Measurements from ENCODE around the gene ITGA6.

ITGA6 gene

GRCh38 chr2:172489681-172490080 lies 62.3 kb downstream of the ITGA6 start:
- H4K8ac ChIP-seq (ENCODE audit: low read length), result no peak overlapping the region

GRCh38 chr2:172496160-172496608 lies 68.8 kb downstream of the ITGA6 start:
- Histone ChIP-seq H3K27me3 (ENCODE audit: control insufficient read depth in 1 of 2, insufficient read depth in 1 of 2, low read length in 2 of 2) (peaks cover 0 to 4% of the 10 kb centered on the region in 2 experiments), H2BK15ac (ENCODE audit: low read depth, poor library complexity, severe bottlenecking) (no peak overlapping the region), H3K4me2 (ENCODE audit: low read length, poor library complexity, severe bottlenecking) (no peak overlapping the region), H3K9me3 (ENCODE audit: control insufficient read depth, low read length) (no peaks in the 10 kb centered on the region), H3K18ac (ENCODE audit: low read depth in 1 of 2, low read length in 2 of 2) (no peak overlapping the region), H3K36me3 (ENCODE audit: control insufficient read depth in 1 of 2, insufficient read depth in 2 of 2, low read depth in 1 of 2, low read length in 2 of 2) (peaks cover 0 to 3% of the 10 kb centered on the region in 2 experiments), H3K27ac (ENCODE audit: low read length, poor library complexity, severe bottlenecking) (no peak overlapping the region), H2BK120ac (ENCODE audit: low read depth, low read length) (no peak overlapping the region), H3K4me1 (ENCODE audit: control insufficient read depth, insufficient read depth, low read depth, low read length) (no peaks in the 10 kb centered on the region), H2AK5ac (ENCODE audit: low read length, severe bottlenecking) (no peak overlapping the region), H2BK12ac (ENCODE audit: low read length in 2 of 2) (no peak overlapping the region), H4K91ac (ENCODE audit: low read length) (no peak overlapping the region), H4K8ac (ENCODE audit: low read length) (no peak overlapping the region), H3K4me3 (ENCODE audit: insufficient read depth in 1 of 2, low read depth in 1 of 2, low read length in 2 of 2) (no peak overlapping the region), H3K9ac (ENCODE audit: low read length) (no peak overlapping the region), H2BK5ac (ENCODE audit: low read depth, low read length, poor library complexity, severe bottlenecking) (no peak overlapping the region), H2AFZ (ENCODE audit: low read depth, low read length) (no peak overlapping the region), H3K4ac (ENCODE audit: low read depth in 1 of 2, low read length in 2 of 2) (no peak overlapping the region), H3K23ac (ENCODE audit: low read length in 2 of 2) (no peak overlapping the region), H3K14ac (ENCODE audit: low read length in 2 of 2) (no peak overlapping the region), H3K79me1 (replicated peaks; ENCODE audit: low read length, poor library complexity, severe bottlenecking) (no peaks in the 10 kb centered on the region)
- DNase-seq, result no peak
- WGBS, result 78% methylated on average over 3 of the region's 3 CpGs

More at GRCh38 chr2:172489681-172490080, 62.3 kb downstream of the ITGA6 start:
- no peak overlapping the region for H3K23ac ChIP-seq (ENCODE audit: low read length in 2 of 2)
- no peak overlapping the region for H3K14ac ChIP-seq (ENCODE audit: low read length in 2 of 2)
- no peak overlapping the region for H2AFZ ChIP-seq (ENCODE audit: low read depth, low read length)
- peaks cover 0 to 7% of the 10 kb centered on the region in 2 experiments for H3K36me3 ChIP-seq (ENCODE audit: control insufficient read depth in 1 of 2, insufficient read depth in 2 of 2, low read depth in 1 of 2, low read length in 2 of 2)
- no peak overlapping the region for H3K18ac ChIP-seq (ENCODE audit: low read depth in 1 of 2, low read length in 2 of 2)
- no peak overlapping the region for H2BK120ac ChIP-seq (ENCODE audit: low read depth, low read length)
- H3K27me3 ChIP-seq (ENCODE audit: control insufficient read depth in 1 of 2, insufficient read depth in 1 of 2, low read length in 2 of 2), result no peaks in the 10 kb centered on the region
- H2AK5ac ChIP-seq (ENCODE audit: low read length, severe bottlenecking), result no peak overlapping the region
- no peaks in the 10 kb centered on the region for H3K4me1 ChIP-seq (ENCODE audit: control insufficient read depth, insufficient read depth, low read depth, low read length)
- H3K27ac ChIP-seq (ENCODE audit: low read length, poor library complexity, severe bottlenecking), result no peak overlapping the region
- no peaks in the 10 kb centered on the region for H3K79me1 ChIP-seq (replicated peaks; ENCODE audit: low read length, poor library complexity, severe bottlenecking)
- H3K4me3 ChIP-seq (ENCODE audit: insufficient read depth in 1 of 2, low read depth in 1 of 2, low read length in 2 of 2), result no peak overlapping the region
- H2BK5ac ChIP-seq (ENCODE audit: low read depth, low read length, poor library complexity, severe bottlenecking), result no peak overlapping the region
- DNase-seq, result no peak
- no peak overlapping the region for H3K4me2 ChIP-seq (ENCODE audit: low read length, poor library complexity, severe bottlenecking)
- H2BK15ac ChIP-seq (ENCODE audit: low read depth, poor library complexity, severe bottlenecking), result no peak overlapping the region
- no peak overlapping the region for H4K91ac ChIP-seq (ENCODE audit: low read length)
- no peaks in the 10 kb centered on the region for H3K9me3 ChIP-seq (ENCODE audit: control insufficient read depth, low read length)
- H3K4ac ChIP-seq (ENCODE audit: low read depth in 1 of 2, low read length in 2 of 2), result no peak overlapping the region
- H3K9ac ChIP-seq (ENCODE audit: low read length), result no peak overlapping the region
- H2BK12ac ChIP-seq (ENCODE audit: low read length in 2 of 2), result no peak overlapping the region

- Histone ChIP-seq H2AFZ (ENCODE audit: low read depth, low read length) (no peak overlapping the region), H4K91ac (ENCODE audit: low read length) (no peak overlapping the region), H2AK5ac (ENCODE audit: low read length, severe bottlenecking) (no peak overlapping the region), H3K9me3 (ENCODE audit: control insufficient read depth, low read length) (peaks cover 21% of the 10 kb centered on the region), H3K14ac (ENCODE audit: low read length in 2 of 2) (no peak overlapping the region), H3K4me1 (ENCODE audit: control insufficient read depth, insufficient read depth, low read depth, low read length) (no peaks in the 10 kb centered on the region), H3K79me1 (replicated peaks; ENCODE audit: low read length, poor library complexity, severe bottlenecking) (no peaks in the 10 kb centered on the region), H3K9ac (ENCODE audit: low read length) (no peak overlapping the region), H3K36me3 (ENCODE audit: control insufficient read depth in 1 of 2, insufficient read depth in 2 of 2, low read depth in 1 of 2, low read length in 2 of 2) (peaks cover 0 to 4% of the 10 kb centered on the region in 2 experiments), H3K4me3 (ENCODE audit: insufficient read depth in 1 of 2, low read depth in 1 of 2, low read length in 2 of 2) (no peak overlapping the region), H2BK15ac (ENCODE audit: low read depth, poor library complexity, severe bottlenecking) (no peak overlapping the region), H2BK5ac (ENCODE audit: low read depth, low read length, poor library complexity, severe bottlenecking) (no peak overlapping the region), H3K4ac (ENCODE audit: low read depth in 1 of 2, low read length in 2 of 2) (no peak overlapping the region), H2BK12ac (ENCODE audit: low read length in 2 of 2) (no peak overlapping the region), H3K23ac (ENCODE audit: low read length in 2 of 2) (no peak overlapping the region), H3K4me2 (ENCODE audit: low read length, poor library complexity, severe bottlenecking) (no peak overlapping the region), H3K18ac (ENCODE audit: low read depth in 1 of 2, low read length in 2 of 2) (no peak overlapping the region), H3K27ac (ENCODE audit: low read length, poor library complexity, severe bottlenecking) (no peak overlapping the region), H2BK120ac (ENCODE audit: low read depth, low read length) (no peak overlapping the region), H4K8ac (ENCODE audit: low read length) (no peak overlapping the region), H3K27me3 (ENCODE audit: control insufficient read depth in 1 of 2, insufficient read depth in 1 of 2, low read length in 2 of 2) (no peaks in the 10 kb centered on the region)
- no peak for DNase-seq
- 97% methylated on average over 4 of the region's 4 CpGs for WGBS
Observed at GRCh38 chr2:172507199-172507598, 79.8 kb downstream of the ITGA6 start.

GRCh38 chr2:172510088-172510487 lies 82.7 kb downstream of the ITGA6 start:
- 84% methylated on average over 5 of the region's 6 CpGs for WGBS
- H3K4me2 ChIP-seq (ENCODE audit: low read length, poor library complexity, severe bottlenecking), result no peak overlapping the region
- no peak for DNase-seq
- no peak overlapping the region for H3K18ac ChIP-seq (ENCODE audit: low read depth in 1 of 2, low read length in 2 of 2)
- no peaks in the 10 kb centered on the region for H3K79me1 ChIP-seq (replicated peaks; ENCODE audit: low read length, poor library complexity, severe bottlenecking)
- H2AK5ac ChIP-seq (ENCODE audit: low read length, severe bottlenecking), result no peak overlapping the region
- H3K27me3 ChIP-seq (ENCODE audit: control insufficient read depth in 1 of 2, insufficient read depth in 1 of 2, low read length in 2 of 2), result no peaks in the 10 kb centered on the region
- H2BK120ac ChIP-seq (ENCODE audit: low read depth, low read length), result no peak overlapping the region
- no peak overlapping the region for H4K91ac ChIP-seq (ENCODE audit: low read length)
- H4K8ac ChIP-seq (ENCODE audit: low read length), result no peak overlapping the region
- H3K14ac ChIP-seq (ENCODE audit: low read length in 2 of 2), result no peak overlapping the region
- no peaks in the 10 kb centered on the region for H3K4me1 ChIP-seq (ENCODE audit: control insufficient read depth, insufficient read depth, low read depth, low read length)
- no peak overlapping the region for H2AFZ ChIP-seq (ENCODE audit: low read depth, low read length)
- no peak overlapping the region for H3K9ac ChIP-seq (ENCODE audit: low read length)
- H3K36me3 ChIP-seq (ENCODE audit: control insufficient read depth in 1 of 2, insufficient read depth in 2 of 2, low read depth in 1 of 2, low read length in 2 of 2), result no peaks in the 10 kb centered on the region
- H3K4me3 ChIP-seq (ENCODE audit: insufficient read depth in 1 of 2, low read depth in 1 of 2, low read length in 2 of 2), result no peak overlapping the region
- H2BK12ac ChIP-seq (ENCODE audit: low read length in 2 of 2), result no peak overlapping the region
- no peak overlapping the region for H2BK15ac ChIP-seq (ENCODE audit: low read depth, poor library complexity, severe bottlenecking)
- no peak overlapping the region for H3K23ac ChIP-seq (ENCODE audit: low read length in 2 of 2)
- no peak overlapping the region for H3K27ac ChIP-seq (ENCODE audit: low read length, poor library complexity, severe bottlenecking)
- no peak overlapping the region for H3K4ac ChIP-seq (ENCODE audit: low read depth in 1 of 2, low read length in 2 of 2)
- H3K9me3 ChIP-seq (ENCODE audit: control insufficient read depth, low read length), result peaks cover 34% of the 10 kb centered on the region
- no peak overlapping the region for H2BK5ac ChIP-seq (ENCODE audit: low read depth, low read length, poor library complexity, severe bottlenecking)

All from mesenchymal stem cell (in vitro differentiated cells and primary cell).